ENCODE measurements around the gene PRSS21. TPM values are rescaled to one million over a fixed set of nuclear protein-coding genes. Genes with fewer than 3 reads are reported as not detected.

Gene PRSS21
- total RNA-seq, 1 donor from 2014 or later = not detected

DNA sequence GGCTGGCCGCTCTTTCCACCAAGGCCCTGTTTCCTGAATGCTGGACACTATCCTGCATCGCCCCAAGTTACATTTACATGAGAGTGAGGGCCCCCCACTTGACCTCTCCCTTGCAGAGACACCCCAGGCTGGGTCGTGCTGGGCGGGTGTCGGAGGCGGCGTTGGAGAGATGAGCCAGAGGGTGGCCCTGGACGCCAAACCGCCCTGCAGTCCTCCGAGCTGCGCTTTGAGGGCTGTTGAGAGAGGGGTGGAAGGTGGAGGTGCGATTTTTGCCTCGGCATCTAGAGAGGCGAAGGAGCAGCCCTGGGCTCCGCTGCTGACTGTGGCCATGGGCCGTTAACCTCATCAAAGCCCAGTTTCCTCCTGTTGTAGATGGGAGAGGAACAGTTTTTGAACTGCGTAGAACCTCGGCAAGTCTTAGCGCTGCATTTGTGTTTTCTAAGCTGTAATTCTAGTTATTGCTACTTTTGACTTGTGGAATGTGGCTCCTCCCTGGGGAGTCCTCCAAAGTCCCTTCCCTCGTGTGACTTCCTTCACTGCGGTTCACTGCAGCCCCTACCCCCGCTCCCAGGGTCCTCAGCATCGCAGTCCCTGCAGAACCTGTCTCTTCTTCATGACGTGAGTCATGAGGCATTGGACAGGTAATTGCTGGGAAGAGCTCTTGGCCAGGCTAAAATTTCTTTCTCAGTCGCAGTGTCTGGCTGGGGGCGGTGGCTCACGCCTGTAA, 39.0 kb upstream of the PRSS21 start:
- no peak for DNase-seq (ENCODE audit: extremely low spot score, unreplicated experiment)
- H3K4me3 Mint-ChIP-seq (ENCODE audit: unreplicated experiment) = peak overlapping the region; percentile 88
- H3K27ac Mint-ChIP-seq (ENCODE audit: unreplicated experiment) = peak overlapping the region; percentile 94
- no peaks in the 10 kb centered on the region for H3K27me3 Mint-ChIP-seq (ENCODE audit: unreplicated experiment)
- no peaks in the 10 kb centered on the region for H3K9me3 Mint-ChIP-seq (ENCODE audit: unreplicated experiment)
- TF ChIP-seq, protein P1, sequence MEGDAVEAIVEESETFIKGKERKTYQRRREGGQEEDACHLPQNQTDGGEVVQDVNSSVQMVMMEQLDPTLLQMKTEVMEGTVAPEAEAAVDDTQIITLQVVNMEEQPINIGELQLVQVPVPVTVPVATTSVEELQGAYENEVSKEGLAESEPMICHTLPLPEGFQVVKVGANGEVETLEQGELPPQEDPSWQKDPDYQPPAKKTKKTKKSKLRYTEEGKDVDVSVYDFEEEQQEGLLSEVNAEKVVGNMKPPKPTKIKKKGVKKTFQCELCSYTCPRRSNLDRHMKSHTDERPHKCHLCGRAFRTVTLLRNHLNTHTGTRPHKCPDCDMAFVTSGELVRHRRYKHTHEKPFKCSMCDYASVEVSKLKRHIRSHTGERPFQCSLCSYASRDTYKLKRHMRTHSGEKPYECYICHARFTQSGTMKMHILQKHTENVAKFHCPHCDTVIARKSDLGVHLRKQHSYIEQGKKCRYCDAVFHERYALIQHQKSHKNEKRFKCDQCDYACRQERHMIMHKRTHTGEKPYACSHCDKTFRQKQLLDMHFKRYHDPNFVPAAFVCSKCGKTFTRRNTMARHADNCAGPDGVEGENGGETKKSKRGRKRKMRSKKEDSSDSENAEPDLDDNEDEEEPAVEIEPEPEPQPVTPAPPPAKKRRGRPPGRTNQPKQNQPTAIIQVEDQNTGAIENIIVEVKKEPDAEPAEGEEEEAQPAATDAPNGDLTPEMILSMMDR (IDR thresholded peaks at IDR 0.05) = no peak
- peaks cover 37% of the 10 kb centered on the region for H3K4me1 Mint-ChIP-seq (ENCODE audit: unreplicated experiment)
- H3K36me3 Mint-ChIP-seq (ENCODE audit: unreplicated experiment) = peaks cover 3% of the 10 kb centered on the region

GRCh38 chr16:2778630-2778958, 38.4 kb upstream of the PRSS21 start:
- TF ChIP-seq, protein P1 (IDR thresholded peaks at IDR 0.05) = no peak
- no peak for DNase-seq (ENCODE audit: extremely low spot score, unreplicated experiment)
- Mint-ChIP-seq H3K4me1 (ENCODE audit: unreplicated experiment) (peaks cover 37% of the 10 kb centered on the region), H3K36me3 (ENCODE audit: unreplicated experiment) (peaks cover 2% of the 10 kb centered on the region), H3K27ac (ENCODE audit: unreplicated experiment) (peak overlapping the region; percentile 94), H3K9me3 (ENCODE audit: unreplicated experiment) (no peaks in the 10 kb centered on the region), H3K27me3 (ENCODE audit: unreplicated experiment) (no peaks in the 10 kb centered on the region), H3K4me3 (ENCODE audit: unreplicated experiment) (peak overlapping the region; percentile 88)

GRCh38 chr16:2779151-2779920, 37.7 kb upstream of the PRSS21 start:
- no peaks in the 10 kb centered on the region for H3K27me3 Mint-ChIP-seq (ENCODE audit: unreplicated experiment)
- no peak for DNase-seq (ENCODE audit: extremely low spot score, unreplicated experiment)
- H3K9me3 Mint-ChIP-seq (ENCODE audit: unreplicated experiment) = no peaks in the 10 kb centered on the region
- no peak overlapping the region for H3K27ac Mint-ChIP-seq (ENCODE audit: unreplicated experiment)
- H3K4me1 Mint-ChIP-seq (ENCODE audit: unreplicated experiment) = peaks cover 33% of the 10 kb centered on the region
- TF ChIP-seq, protein P1 (IDR thresholded peaks at IDR 0.05) = no peak
- peak overlapping the region; percentile 88 for H3K4me3 Mint-ChIP-seq (ENCODE audit: unreplicated experiment)
- H3K36me3 Mint-ChIP-seq (ENCODE audit: unreplicated experiment) = peaks cover 2% of the 10 kb centered on the region

DNA sequence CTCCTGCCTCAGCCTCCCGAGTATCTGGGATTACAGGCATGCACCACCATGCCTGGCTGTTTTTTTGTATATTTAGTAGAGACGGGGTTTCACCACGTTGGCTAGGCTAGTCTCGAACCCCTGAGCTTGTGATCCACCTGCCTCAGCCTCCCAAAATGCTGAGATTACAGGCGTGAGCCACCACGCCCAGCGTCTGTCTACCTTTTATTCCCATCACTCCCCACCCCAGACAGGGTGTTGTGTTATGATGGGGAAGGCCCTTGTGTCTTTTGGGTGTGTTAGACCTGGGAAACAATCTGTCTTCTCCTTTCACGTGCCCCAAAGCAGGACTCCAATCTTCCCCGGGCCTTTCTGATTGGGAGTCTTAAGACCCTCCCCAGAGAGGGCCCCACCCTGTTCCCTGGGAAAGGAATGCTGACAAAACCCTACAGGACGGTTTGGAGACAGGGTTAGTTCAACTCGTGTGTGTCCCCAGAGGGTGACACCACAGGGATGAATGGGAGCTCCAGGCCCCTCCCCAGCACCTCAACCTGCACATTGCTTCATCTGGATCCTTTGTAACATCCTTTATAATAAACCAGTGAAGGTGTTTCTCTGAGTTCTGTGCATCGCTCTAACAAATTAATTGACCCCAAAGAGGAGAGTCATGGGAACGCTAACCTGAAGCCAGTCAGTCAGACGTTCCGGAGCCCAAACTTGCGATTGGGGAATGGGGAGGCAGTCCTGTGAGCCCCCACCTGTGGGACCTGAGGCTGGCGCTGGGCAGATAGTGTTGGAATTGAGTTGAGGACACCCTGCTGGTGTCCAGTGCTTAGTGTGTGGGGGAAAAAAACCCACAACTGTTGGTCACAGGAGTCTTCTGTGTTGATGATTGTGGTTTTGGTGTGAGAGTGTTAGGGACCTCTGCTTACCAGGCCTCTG, 36.8 kb upstream of the PRSS21 start:
- Mint-ChIP-seq H3K27me3 (ENCODE audit: unreplicated experiment) (no peaks in the 10 kb centered on the region), H3K4me3 (ENCODE audit: unreplicated experiment) (no peak overlapping the region), H3K4me1 (ENCODE audit: unreplicated experiment) (peaks cover 25% of the 10 kb centered on the region), H3K27ac (ENCODE audit: unreplicated experiment) (no peak overlapping the region), H3K36me3 (ENCODE audit: unreplicated experiment) (peaks cover 2% of the 10 kb centered on the region), H3K9me3 (ENCODE audit: unreplicated experiment) (no peaks in the 10 kb centered on the region)
- TF ChIP-seq, protein P1 (IDR thresholded peaks at IDR 0.05) = no peak
- DNase-seq (ENCODE audit: extremely low spot score, unreplicated experiment) = no peak
